GM03348 (cell line): ENCODE measurements around the gene TRPV3.
"Not testable (repeated sequence)": the region's sequence is repeated elsewhere in the genome, so short reads cannot be mapped to it uniquely, and the experiment has no call there.

Experiments
- DNase-seq: peaks from one replicate; pipeline ENCODE4 v3.0.0; 2012; ENCODE audit warnings: low spot score

The TRPV3 gene

GRCh38 chr17:3557768-3558583, at the start of gene TRPV3:
TRPV3 (minus strand) TSS chr17:3557812; CDS start chr17:3554850, 2,962 bp downstream.
- peak; percentile 72 for DNase-seq

GRCh38 chr17:3603870-3604259, 46.3 kb upstream of the TRPV3 start:
- DNase-seq = no peak

- peak; percentile 82 for DNase-seq
Measured at GRCh38 chr17:3603119-3603869, 45.7 kb upstream of the TRPV3 start.

DNA sequence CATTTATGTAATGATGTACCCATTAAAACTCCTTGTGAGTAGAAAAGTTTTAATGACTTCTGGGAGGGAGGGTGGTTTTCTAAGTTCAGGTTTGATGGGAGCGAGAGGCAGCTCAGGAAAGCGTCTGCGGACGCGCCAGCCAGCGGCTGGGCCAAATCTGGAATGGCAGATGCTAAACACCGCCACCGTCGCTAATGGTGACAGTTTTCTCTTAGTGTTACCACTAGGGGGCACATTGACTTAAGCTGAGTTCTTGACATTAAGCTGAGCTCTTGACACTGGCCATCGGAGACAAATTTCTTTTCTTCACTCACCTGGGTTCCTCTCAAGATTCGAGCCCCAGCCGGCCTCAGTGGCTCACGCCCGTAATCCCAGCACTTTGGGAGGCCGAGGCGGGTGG, 44.9 kb upstream of the TRPV3 start:
- DNase-seq = no peak

DNA sequence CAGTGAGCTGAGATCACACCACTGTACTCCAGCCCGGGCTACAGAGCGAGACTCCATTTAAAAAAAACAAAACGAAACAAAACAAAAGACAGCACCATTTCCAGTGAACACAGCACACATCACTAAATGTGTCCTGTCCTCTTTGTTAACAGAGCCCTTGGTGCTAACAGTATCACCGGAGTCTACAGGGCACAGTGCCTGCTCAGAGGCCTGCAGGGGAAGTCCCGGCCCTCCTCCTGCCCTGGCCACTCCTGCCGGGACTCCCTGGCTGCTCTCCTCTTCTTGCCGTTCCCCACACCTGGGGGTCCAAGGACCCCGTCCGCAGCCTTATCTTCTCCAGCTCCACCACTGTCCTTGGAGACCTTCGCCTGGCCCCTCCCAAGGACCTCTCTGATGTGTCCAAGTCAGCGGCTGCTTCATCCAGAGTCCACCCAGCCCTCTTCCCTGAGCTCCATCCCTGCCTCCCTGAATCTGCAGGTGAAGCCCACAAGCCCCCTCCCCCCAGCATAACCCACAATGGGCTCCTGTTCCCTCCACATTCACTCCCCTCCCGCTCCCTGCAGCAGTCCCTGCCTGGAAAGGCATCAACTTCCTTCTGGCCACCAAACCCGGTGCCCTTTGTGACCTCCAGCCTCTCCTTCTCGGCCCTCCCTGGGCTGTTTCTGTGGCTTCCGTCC, 43.1 kb upstream of the TRPV3 start:
- no peak for DNase-seq

GRCh38 chr17:3598078-3598477, 40.5 kb upstream of the TRPV3 start:
- no peak for DNase-seq

DNA sequence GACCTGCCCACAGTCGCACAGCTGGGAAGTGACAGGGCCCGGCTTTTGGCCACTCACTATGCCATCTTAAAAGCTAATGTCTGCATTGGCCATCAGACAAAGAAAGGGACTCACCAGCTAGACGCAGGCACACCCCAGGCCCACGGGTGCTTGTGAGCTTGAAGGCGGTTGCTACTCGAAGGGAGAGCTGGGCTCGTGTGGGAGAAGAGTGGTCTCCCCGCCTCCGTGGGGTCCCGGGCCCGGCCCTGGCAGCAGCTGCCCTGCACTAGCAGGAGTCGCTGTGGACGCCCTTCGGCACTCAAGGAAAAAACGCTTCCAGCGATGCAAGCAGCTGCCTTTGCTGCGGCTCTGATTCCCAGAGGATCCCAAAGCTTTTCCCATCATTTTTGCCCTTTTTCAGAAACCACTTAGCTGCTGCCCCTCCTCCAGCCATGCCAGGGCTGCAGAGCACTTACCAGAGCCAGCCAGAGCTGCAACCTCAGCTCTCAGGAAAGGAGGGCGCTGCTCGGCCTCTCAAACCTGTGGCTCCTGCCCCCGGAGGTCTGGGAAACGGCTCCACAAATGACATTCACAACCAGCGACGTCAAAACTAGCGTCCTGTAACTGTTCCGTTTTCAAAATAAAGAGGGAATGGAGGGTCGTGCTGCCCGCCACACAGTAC, 39.3 kb upstream of the TRPV3 start:
- DNase-seq = no peak

DNA sequence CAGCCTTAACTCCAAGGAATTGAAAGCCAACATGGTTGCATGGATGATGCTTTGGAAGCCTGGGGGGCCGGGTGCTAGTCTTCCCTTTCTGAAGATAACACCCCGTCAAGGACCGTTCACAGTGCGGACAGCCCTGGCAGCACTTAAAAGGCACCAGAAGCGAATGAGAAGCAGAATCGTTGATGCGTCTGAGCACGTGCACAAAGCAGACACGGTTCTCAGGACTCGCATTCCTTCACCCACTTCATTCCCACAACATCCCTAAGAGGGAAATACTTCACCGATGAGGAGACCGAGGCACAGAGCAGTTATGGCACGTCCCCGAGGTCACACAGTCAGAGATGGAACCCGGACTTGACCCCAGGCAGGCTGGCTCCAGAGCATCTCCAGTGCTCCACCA, 37.4 kb upstream of the TRPV3 start:
- DNase-seq = no peak

DNA sequence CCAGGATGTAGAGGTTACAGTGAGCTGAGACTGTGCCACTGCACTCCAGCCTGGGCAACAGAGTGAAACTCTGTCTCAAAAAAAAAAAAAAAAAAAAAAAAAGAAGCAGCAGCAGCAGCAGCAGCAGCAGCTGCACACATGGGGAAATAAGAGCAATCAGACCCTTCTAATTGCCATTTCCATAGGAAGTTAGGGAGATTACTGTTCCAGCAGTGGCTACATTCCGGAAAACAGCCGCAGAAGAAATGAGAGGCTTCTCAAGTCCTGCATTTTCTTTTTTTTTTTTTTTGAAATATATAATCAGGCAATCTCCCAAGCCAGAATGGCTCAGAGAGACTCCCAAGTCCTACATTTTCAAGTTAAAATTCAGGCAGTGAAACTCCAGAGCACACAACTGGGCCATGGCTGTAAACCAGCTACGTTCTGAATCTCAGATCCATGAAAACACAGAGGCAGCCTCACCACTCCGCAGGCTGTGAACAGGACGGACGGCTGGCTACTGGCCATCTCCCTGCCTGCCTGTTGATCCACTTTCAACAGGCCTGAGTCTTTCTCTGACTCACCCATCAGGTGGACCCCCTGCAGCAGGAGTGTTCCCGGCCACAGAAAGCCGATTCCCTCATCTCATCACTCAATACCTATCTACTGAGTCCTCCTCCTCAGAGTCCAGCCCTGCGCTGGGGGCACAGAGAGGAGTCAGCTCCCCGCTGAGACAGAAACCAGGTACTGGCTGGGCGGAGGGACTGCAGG, 36.6 kb upstream of the TRPV3 start:
- DNase-seq = peak; percentile 26

DNA sequence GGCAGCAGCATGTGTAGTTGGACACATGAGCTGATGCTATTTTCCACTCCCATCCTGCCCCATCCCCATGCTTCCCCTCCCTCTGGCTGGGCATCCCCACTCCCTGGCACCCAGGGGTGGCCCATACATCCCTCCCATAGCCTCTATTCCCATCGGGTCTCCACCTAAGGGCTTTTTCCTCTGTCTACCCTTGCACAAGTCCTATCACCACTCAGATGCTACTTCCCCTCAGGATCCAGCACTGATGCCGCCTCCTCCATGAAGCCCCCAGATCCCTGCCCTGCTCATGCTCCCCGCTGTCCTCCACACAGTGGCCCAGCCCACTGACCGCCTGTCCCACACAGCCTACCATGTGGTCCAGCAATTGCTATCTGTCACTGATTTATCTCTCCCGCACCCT, 35.8 kb upstream of the TRPV3 start:
- DNase-seq = no peak

- DNase-seq = no peak
Measured at GRCh38 chr17:3592216-3592860, 34.7 kb upstream of the TRPV3 start.

DNA sequence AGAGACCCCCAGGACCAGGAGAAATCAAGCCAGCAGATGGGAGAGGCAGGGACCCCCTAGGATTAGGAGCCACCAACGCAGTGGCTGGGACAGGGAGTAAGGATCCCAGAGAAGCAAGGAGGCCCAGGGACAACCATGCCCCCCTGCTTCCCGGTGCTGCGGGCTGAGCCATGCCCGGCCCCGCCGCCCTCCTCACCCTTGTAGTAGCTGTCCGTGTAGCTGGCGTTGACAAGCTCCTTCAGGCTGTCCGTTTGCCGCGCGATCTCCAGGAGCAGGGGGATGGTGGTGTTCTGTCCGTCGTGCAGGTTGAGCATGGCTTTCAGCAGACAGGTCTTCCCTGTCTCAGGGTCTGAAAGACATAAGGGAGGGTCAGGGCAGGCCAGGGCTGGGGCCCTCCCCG, 33.2 kb upstream of the TRPV3 start:
- DNase-seq = no peak

DNA sequence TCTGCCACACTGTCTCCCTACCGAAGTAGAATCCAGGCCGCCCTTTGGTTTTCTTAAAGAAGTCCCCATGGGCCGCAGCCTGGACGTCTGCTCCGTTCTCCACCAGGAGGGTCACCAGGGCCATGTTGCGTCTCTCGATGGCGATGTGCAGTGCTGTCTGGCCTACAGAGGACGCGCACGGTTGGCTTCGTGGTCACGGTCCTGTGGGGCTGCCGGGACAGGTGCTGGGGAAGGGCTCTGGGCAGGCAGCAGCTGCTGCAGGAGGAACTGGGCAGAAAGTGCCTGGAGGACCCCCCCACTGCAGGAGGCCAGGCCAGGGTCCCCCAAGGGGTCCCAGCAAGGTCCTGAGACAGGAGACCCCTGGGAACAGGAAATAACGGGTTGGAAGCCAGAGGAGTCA, 32.6 kb upstream of the TRPV3 start:
- no peak for DNase-seq

- no peak for DNase-seq
Measured at GRCh38 chr17:3589784-3590183, 32.2 kb upstream of the TRPV3 start.

DNA sequence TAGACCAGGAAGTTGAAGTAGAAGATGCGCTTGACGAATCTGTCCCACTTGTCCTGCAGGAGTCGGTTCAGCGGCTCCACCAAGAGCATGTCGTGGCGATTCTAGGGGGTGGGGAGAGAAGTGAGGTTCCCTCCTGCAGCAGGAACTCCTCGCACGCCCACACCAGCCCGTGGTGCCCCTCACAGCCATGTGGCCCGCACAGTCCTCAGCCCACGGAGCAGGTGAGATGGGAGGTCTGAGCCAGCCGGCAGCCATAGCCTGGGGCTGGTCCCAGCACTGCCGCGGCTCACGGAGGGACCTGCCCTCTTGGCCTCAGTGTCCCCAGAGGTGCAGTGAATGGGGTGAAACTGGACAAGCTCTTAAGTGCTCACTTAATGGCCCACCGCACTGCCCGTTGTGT, 28.2 kb upstream of the TRPV3 start:
- DNase-seq = no peak

DNA sequence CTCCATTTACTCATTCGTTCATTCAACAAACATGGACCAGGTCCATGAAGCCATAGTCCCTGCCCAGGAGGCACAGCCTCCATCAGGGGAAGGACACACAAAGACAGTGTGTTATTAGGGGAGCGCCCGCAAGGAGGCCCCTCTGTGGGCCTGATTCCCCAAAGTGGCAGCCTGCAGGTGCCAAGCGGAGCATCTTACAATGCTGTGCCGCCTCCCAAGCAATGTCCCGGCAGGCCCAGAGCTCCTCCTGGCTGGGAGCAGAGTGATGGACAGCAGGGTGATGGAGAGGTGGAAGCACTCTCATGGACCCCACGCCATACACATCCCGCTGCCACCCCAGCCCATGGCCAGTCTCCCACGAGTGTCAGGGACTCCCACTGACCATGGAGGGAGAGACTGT, 25.8 kb upstream of the TRPV3 start:
- no peak for DNase-seq

DNA sequence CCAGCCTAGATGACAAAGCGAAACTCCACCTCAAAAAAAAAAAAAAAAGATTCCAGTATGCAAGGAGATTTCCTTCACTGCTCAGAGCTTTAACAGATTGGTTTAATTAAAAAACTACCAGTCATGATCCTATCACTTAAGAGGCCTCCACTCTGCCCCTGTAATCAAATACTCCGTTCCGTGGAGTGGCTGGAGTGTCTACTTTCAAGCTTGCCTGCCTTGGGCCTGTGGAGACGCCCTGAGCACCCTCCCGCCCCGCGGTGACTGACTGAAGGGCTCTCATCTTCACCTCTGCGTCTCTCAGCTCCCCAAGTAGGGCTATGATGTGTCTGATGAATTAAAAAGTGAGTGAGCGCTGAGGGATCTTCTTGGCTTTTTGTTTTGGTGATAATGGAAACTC, 25.3 kb upstream of the TRPV3 start:
- no peak for DNase-seq

- not testable (repeated sequence) for DNase-seq
Measured at GRCh38 chr17:3578667-3579066, 21.1 kb upstream of the TRPV3 start.

GRCh38 chr17:3576970-3577369, 19.4 kb upstream of the TRPV3 start:
- DNase-seq = no peak

DNA sequence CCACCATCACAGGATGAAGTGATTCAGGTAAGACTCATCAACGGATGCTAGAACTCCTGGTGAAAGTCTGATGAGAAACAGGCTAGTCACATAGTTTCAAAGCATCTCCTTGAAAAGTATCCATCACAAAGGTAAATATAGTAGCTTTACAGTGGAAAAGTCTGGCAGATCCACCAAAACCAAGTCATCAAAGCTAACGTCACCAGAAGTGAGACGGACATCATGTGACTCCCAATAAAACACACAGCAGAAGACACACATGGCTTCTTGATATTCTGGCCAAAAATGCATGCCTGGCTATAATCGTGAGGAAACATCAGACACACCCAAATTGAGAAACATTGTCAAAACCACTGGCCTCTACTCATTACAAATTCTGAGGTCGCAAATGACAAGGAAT, 17.9 kb upstream of the TRPV3 start:
- peak; percentile 84 for DNase-seq

DNA sequence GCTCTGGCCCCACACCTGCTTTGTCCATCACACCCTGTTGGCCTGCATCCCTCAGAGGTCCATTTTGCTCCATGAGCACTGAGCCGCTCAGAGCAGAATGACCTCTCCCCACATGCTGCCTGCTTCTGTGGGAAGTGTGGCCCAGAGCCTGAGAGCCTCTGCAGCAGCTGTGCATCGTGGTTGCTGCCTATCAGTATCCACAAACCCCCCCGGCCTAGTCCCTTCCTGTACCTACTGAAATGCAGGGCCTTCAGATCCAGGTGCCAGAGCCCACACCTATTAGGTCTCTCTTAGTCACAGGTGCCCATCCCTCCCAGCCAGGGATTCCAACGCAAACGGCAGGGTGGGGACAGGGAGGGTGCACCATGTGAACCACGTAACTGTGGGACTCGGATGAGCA, 16.6 kb upstream of the TRPV3 start:
- DNase-seq = no peak
